HepG2 (cell line): ENCODE results near the gene ADI1. TPM values are rescaled to one million over a fixed set of nuclear protein-coding genes. Genes with fewer than 3 reads are reported as not detected.
A peak's percentile ranks its signal among the peaks of the same experiment; 100 is the strongest.

ENCODE experiments used
- CREM ChIP-seq, 2 experiments: sonication (generic) in 1 of 2; formaldehyde crosslinking in 1 of 2; IDR thresholded peaks; 2 replicates each; pipeline versions ENCODE4 v1.4.0 to v1.6.1; 2016 to 2020; ENCODE audit warnings: antibody characterized with exemption in 1 of 2, mild to moderate bottlenecking in 1 of 2, missing genetic modification reagents in 1 of 2
- GLMP ChIP-seq: sonication (generic); formaldehyde crosslinking; IDR thresholded peaks from 2 replicates; pipeline ENCODE4 v1.9.0; 2021; ENCODE audit warnings: missing genetic modification reagents, mild to moderate bottlenecking, borderline replicate concordance
- KLF12 ChIP-seq: sonication (generic); formaldehyde crosslinking; IDR thresholded peaks from 2 replicates; pipeline ENCODE4 v1.4.0; 2020; ENCODE audit warnings: missing genetic modification reagents, borderline replicate concordance
- LBX2 ChIP-seq: sonication (generic); formaldehyde crosslinking; IDR thresholded peaks from 2 replicates; pipeline ENCODE4 v1.5.0; 2020; ENCODE audit warnings: missing genetic modification reagents, mild to moderate bottlenecking, borderline replicate concordance
- NCOA5 ChIP-seq: sonication (generic); formaldehyde crosslinking; IDR thresholded peaks from 2 replicates; pipeline ENCODE4 v1.4.0; 2020; ENCODE audit warnings: missing genetic modification reagents
- NFIB ChIP-seq: sonication (generic); formaldehyde crosslinking; IDR thresholded peaks from 2 replicates; pipeline ENCODE4 v1.9.0; 2021; ENCODE audit warnings: missing genetic modification reagents, mild to moderate bottlenecking, borderline replicate concordance
- SOX5 ChIP-seq: IDR thresholded peaks from 2 replicates; pipeline ENCODE4 v1.6.1; 2016; ENCODE audit warnings: borderline replicate concordance
- UBTF ChIP-seq: sonication (generic); formaldehyde crosslinking; IDR thresholded peaks from 2 replicates; pipeline ENCODE4 v1.4.0; 2020; ENCODE audit warnings: mild to moderate bottlenecking, missing genetic modification reagents
- ZBTB43 ChIP-seq: sonication (generic); formaldehyde crosslinking; conservative IDR thresholded peaks from 2 replicates; pipeline ENCODE4 v1.4.0; 2020; ENCODE audit warnings: missing genetic modification reagents
- ZC3H13 ChIP-seq: sonication (generic); formaldehyde crosslinking; IDR thresholded peaks from 2 replicates; pipeline ENCODE4 v1.8.1; 2023; ENCODE audit warnings: mild to moderate bottlenecking, missing genetic modification reagents, moderate library complexity
- ZGPAT ChIP-seq: IDR thresholded peaks from 2 replicates; pipeline ENCODE4 v1.6.1; 2016; ENCODE audit warnings: mild to moderate bottlenecking
- ZNF253 ChIP-seq: sonication (generic); formaldehyde crosslinking; IDR thresholded peaks from 2 replicates; pipeline ENCODE4 v1.8.0; 2022; ENCODE audit warnings: mild to moderate bottlenecking, missing genetic modification reagents, borderline replicate concordance
- ZNF512B ChIP-seq: sonication (generic); formaldehyde crosslinking; IDR thresholded peaks from 2 replicates; pipeline ENCODE4 v1.5.1; 2020; ENCODE audit warnings: missing genetic modification reagents, mild to moderate bottlenecking, borderline replicate concordance
- ZNF674 ChIP-seq: sonication (generic); formaldehyde crosslinking; IDR thresholded peaks from 2 replicates; pipeline ENCODE4 v1.5.0; 2020; ENCODE audit warnings: low read depth, mild to moderate bottlenecking, missing genetic modification reagents
- ZNF709 ChIP-seq: sonication (generic); formaldehyde crosslinking; IDR thresholded peaks from 2 replicates; pipeline ENCODE4 v1.5.0; 2020; ENCODE audit warnings: mild to moderate bottlenecking, missing genetic modification reagents
- ZNF737 ChIP-seq: sonication (generic); formaldehyde crosslinking; IDR thresholded peaks from 2 replicates; pipeline ENCODE4 v1.5.0; 2020; ENCODE audit warnings: missing genetic modification reagents, mild to moderate bottlenecking, borderline replicate concordance
- ZNF749 ChIP-seq: sonication (generic); formaldehyde crosslinking; IDR thresholded peaks from 2 replicates; pipeline ENCODE4 v1.8.0; 2022; ENCODE audit warnings: mild to moderate bottlenecking, missing genetic modification reagents, moderate library complexity, borderline replicate concordance
- ZNF850 ChIP-seq: sonication (generic); formaldehyde crosslinking; conservative IDR thresholded peaks from 2 replicates; pipeline ENCODE4 v1.9.0; 2021; ENCODE audit warnings: mild to moderate bottlenecking, missing genetic modification reagents
- polyA plus RNA-seq, 8 experiments: library from polyadenylated mRNA; depleted of rRNA in 3 of 8; stranded (reverse) in 7 of 8; unstranded in 1 of 8; fragments of >200 nt; fragmentation: Illumina TruSeq in 4 of 8; extraction: Trizol in 4 of 8; gene quantifications; 2 replicates each; pipeline versions ENCODE4 v1.2.1 to v1.2.3, GENCODE V29; 2011 to 2016; ENCODE audit warnings: low read depth in 4 of 8, missing spikeins in 1 of 8, mixed read lengths in 1 of 8; ENCODE audit not compliant: insufficient read depth in 1 of 8
- total RNA-seq, 5 experiments: library from RNA; depleted of rRNA; stranded (reverse); fragments of >200 nt; fragmentation: Illumina TruSeq; extraction: Trizol; gene quantifications; 2 replicates each; pipeline ENCODE4 v1.2.3, GENCODE V29; 2016; ENCODE audit warnings: low read depth in 1 of 5

ADI1 gene
- total and polyA plus RNA-seq, 2 of the 13 experiments (the other 11 are each of a cell fraction or from before 2014, with no cell fraction given), result 28.7 to 123 TPM

- TF ChIP-seq ZNF512B (CRISPR knock-in tag), result peak; percentile 99
- TF ChIP-seq KLF12 (CRISPR knock-in tag), result peak; percentile 98
- TF ChIP-seq GLMP (CRISPR knock-in tag), result no peak
- peak; percentile 81 for TF ChIP-seq ZNF253 (CRISPR knock-in tag)
- peak; percentile 98 for TF ChIP-seq CREM (IDR thresholded peaks at IDR 0.05)
- peak; percentile 92 for TF ChIP-seq CREM (CRISPR knock-in tag; IDR thresholded peaks at IDR 0.05)
- TF ChIP-seq ZNF674 (CRISPR knock-in tag), result peak; percentile 58; the same call in 1 of the 2 replicates
- peak; percentile 32; the same call in 1 of the 2 replicates for TF ChIP-seq LBX2 (CRISPR knock-in tag)
- peak; percentile 72 for TF ChIP-seq SOX5 (CRISPR knock-in tag)
- TF ChIP-seq ZNF850 (CRISPR knock-in tag), result no peak
- peak; percentile 82; the same call in 1 of the 2 replicates for TF ChIP-seq ZBTB43 (CRISPR knock-in tag)
- TF ChIP-seq NCOA5 (CRISPR knock-in tag), result no peak
- TF ChIP-seq ZNF749 (CRISPR knock-in tag), result peak; percentile 85
- TF ChIP-seq ZGPAT, result peak; percentile 99
- TF ChIP-seq UBTF (CRISPR knock-in tag), result peak; percentile 98
- TF ChIP-seq ZNF737 (CRISPR knock-in tag), result no peak
- TF ChIP-seq ZC3H13 (CRISPR knock-in tag), result peak; percentile 97
- TF ChIP-seq ZNF709 (CRISPR knock-in tag), result peak; percentile 97; the same call in 1 of the 2 replicates
- no peak for TF ChIP-seq NFIB (CRISPR knock-in tag)
Observed at GRCh38 chr2:3558205-3559014, 39.1 kb upstream of the ADI1 start, which contains the start of gene RNASEH1 (continued).
